Hepatocyte (in vitro differentiated cells): ENCODE measurements around the gene TAF9. TPM values are rescaled to one million over a fixed set of nuclear protein-coding genes. Genes with fewer than 3 reads are reported as not detected.

Experiments used
- DNase-seq: peaks from one replicate; pipeline ENCODE4 v3.0.0-alpha.2; 2016; ENCODE audit warnings: low spot score
- H2AFZ ChIP-seq: fragments of 200-600 bp; sonication (generic); 2 replicates; pipeline ENCODE4 v1.6.0; 2016; ENCODE audit warnings: antibody characterized with exemption, mild to moderate bottlenecking
- H3K27ac ChIP-seq: fragments of 200-600 bp; sonication (generic); 2 replicates; pipeline ENCODE4 v1.5.1; 2016; ENCODE audit warnings: mild to moderate bottlenecking
- H3K27me3 ChIP-seq: fragments of 200-600 bp; sonication (generic); 2 replicates; pipeline ENCODE4 v1.6.1; 2016
- H3K36me3 ChIP-seq: fragments of 200-600 bp; sonication (generic); replicated peaks from 2 replicates; pipeline ENCODE4 v1.5.1; 2016; ENCODE audit warnings: low read depth; ENCODE audit not compliant: insufficient read depth
- H3K4me1 ChIP-seq: fragments of 200-600 bp; sonication (generic); 2 replicates; pipeline ENCODE4 v1.5.1; 2016; ENCODE audit warnings: mild to moderate bottlenecking, moderate library complexity; ENCODE audit not compliant: insufficient read depth
- H3K4me2 ChIP-seq: fragments of 200-600 bp; sonication (generic); 2 replicates; pipeline ENCODE4 v1.6.0; 2016
- H3K4me3 ChIP-seq: fragments of 200-600 bp; sonication (generic); 2 replicates; pipeline ENCODE4 v1.5.1; 2016; ENCODE audit warnings: mild to moderate bottlenecking
- H3K79me2 ChIP-seq: fragments of 200-600 bp; sonication (generic); 2 replicates; pipeline ENCODE4 v1.6.0; 2017; ENCODE audit warnings: mild to moderate bottlenecking
- H3K9me2 ChIP-seq: fragments of 200-600 bp; sonication (generic); replicated peaks from 2 replicates; pipeline ENCODE4 v1.6.0; 2017; ENCODE audit warnings: mild to moderate bottlenecking; ENCODE audit not compliant: insufficient read depth
- H3K9me3 ChIP-seq: fragments of 200-600 bp; sonication (generic); 2 replicates; pipeline ENCODE4 v1.5.1; 2016; ENCODE audit warnings: low read depth, mild to moderate bottlenecking
- H4K20me1 ChIP-seq: fragments of 200-600 bp; sonication (generic); 2 replicates; pipeline ENCODE4 v1.6.0; 2016; ENCODE audit warnings: mild to moderate bottlenecking; ENCODE audit not compliant: insufficient read depth, poor library complexity, severe bottlenecking
- CTCF ChIP-seq: fragments of 200-600 bp; sonication (generic); IDR thresholded peaks from 2 replicates; pipeline ENCODE4 v1.5.1; 2016; ENCODE audit warnings: antibody characterized with exemption, mild to moderate bottlenecking; ENCODE audit not compliant: poor library complexity
- EZH2 ChIP-seq: fragments of 200-600 bp; sonication (generic); IDR thresholded peaks from 2 replicates; pipeline ENCODE4 v1.6.1; 2016; ENCODE audit warnings: antibody characterized with exemption, mild to moderate bottlenecking, borderline replicate concordance
- EZH2phosphoT487 ChIP-seq: fragments of 200-600 bp; sonication (generic); IDR thresholded peaks from one replicate; pipeline ENCODE4 v1.6.1; 2018; ENCODE audit warnings: antibody characterized with exemption, mild to moderate bottlenecking, low read depth, moderate library complexity; ENCODE audit not compliant: unreplicated experiment, severe bottlenecking
- WGBS: methylation state at CpG from one replicate; pipeline ENCODE4 v1.1.6; 2016; ENCODE audit warnings: low lambda C conversion rate; ENCODE audit errors: missing lambda C conversion rate; 5-methylcytosine and 5-hydroxymethylcytosine counted together
- polyA plus RNA-seq: library from polyadenylated mRNA; unstranded; fragments of >200 nt; fragmentation: Nextera tagmentation; extraction: Ambion mirVana; gene quantifications from 2 replicates; pipeline ENCODE4 v1.2.1, GENCODE V29; 2016
- total RNA-seq: library from RNA; depleted of rRNA; stranded (reverse); fragments of >200 nt; gene quantifications from 2 replicates; pipeline ENCODE4 v1.2.3, GENCODE V29; 2014

The TAF9 gene
- total and polyA plus RNA-seq, 2 experiments from 2014 or later = 81.6 to 126 TPM

DNA sequence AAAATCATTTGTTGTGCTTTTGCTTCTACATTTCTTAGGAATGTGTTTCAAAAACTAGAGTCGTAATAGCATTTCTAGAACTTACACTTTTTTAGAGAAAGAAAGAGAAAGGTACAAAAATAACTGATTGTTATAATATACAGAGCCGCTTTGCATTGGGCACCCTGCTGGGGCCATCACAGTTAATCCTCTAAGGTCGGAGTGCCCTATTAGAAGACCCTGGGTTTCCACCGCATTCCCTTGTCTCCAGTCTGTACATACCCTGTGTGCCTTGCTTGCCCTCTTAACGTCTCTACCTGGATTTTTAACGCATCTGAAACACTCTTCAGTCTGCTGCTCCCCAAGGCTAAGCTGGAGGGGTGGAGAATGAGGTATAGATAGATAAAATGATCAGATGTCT lies 46.9 kb upstream of the TAF9 start:
- Histone ChIP-seq H3K27me3 (no peaks in the 10 kb centered on the region), H3K27ac (peak overlapping the region; percentile 99), H4K20me1 (no peaks in the 10 kb centered on the region), H3K79me2 (peaks cover 54% of the 10 kb centered on the region), H3K9me2 (no peaks in the 10 kb centered on the region), H3K36me3 (no peaks in the 10 kb centered on the region), H2AFZ (peak overlapping the region; percentile 76), H3K4me1 (no peaks in the 10 kb centered on the region), H3K4me2 (peak overlapping the region; percentile 81), H3K4me3 (peak overlapping the region; percentile 77), H3K9me3 (no peaks in the 10 kb centered on the region)
- TF ChIP-seq EZH2phosphoT487 (no peak), CTCF (no peak)
- 34% methylated on average over 6 of the region's 6 CpGs for WGBS
- DNase-seq = no peak

DNA sequence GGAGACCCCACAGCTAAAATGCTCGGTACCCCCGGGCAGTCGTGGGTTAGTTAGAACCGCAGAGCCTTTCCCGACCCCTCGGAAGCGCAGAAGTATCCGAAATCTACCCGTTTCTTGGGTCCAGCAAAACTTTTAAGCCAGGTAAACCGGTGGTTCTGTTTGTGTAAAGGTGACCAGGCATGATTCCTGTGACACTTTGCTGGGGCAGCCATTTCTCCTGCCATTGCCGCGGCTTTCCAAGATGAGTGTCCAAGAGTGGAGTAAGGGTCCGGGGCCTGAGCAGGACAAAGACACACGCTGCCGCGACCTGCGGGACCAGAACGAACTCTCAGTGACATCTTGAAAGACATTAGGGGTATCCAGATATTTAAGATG lies 46.3 kb upstream of the TAF9 start:
- Histone ChIP-seq H3K4me1 (no peaks in the 10 kb centered on the region), H4K20me1 (no peaks in the 10 kb centered on the region), H3K79me2 (peaks cover 47% of the 10 kb centered on the region), H3K27me3 (no peaks in the 10 kb centered on the region), H3K36me3 (no peaks in the 10 kb centered on the region), H3K9me2 (no peaks in the 10 kb centered on the region), H3K4me3 (peak overlapping the region; percentile 77), H2AFZ (peak overlapping the region; percentile 76), H3K9me3 (no peaks in the 10 kb centered on the region), H3K4me2 (peak overlapping the region; percentile 81), H3K27ac (peak overlapping the region; percentile 99)
- TF ChIP-seq EZH2phosphoT487 (no peak), CTCF (no peak), EZH2 (no peak)
- 13% methylated on average over 18 of the region's 18 CpGs for WGBS
- peak; percentile 32 for DNase-seq

- Histone ChIP-seq H2AFZ (peak within 1 kb of the TSS; percentile 76), H3K4me3 (peak within 1 kb of the TSS; percentile 77), H3K9me2 (no peaks in the 10 kb centered on the region), H4K20me1 (no peaks in the 10 kb centered on the region), H3K27me3 (no peaks in the 10 kb centered on the region), H3K27ac (peak within 1 kb of the TSS; percentile 99), H3K79me2 (peaks cover 42% of the 10 kb centered on the region), H3K36me3 (no peaks in the 10 kb centered on the region), H3K4me1 (no peaks in the 10 kb centered on the region), H3K9me3 (no peaks in the 10 kb centered on the region), H3K4me2 (peak within 1 kb of the TSS; percentile 81)
- WGBS = 3% methylated on average over 49 of the region's 78 CpGs
- peak; percentile 58 for TF ChIP-seq CTCF
- TF ChIP-seq EZH2 = no peak
- DNase-seq = peak; percentile 96
Measured at GRCh38 chr5:69414885-69415583, 45.7 kb upstream of the TAF9 start, which contains the start of gene MARVELD2. Gene MARVELD2 (plus strand): TSS chr5:69415116. CDS start chr5:69419386, 4,270 bp downstream.
